ENCODE results near the gene ZNF644.
"Not testable (repeated sequence)": the region's sequence is repeated elsewhere in the genome, so short reads cannot be mapped to it uniquely, and the experiment has no call there.

ZNF644 gene

GRCh38 chr1:90924982-90925381 is 96.9 kb downstream of the ZNF644 start:
- no peak for DNase-seq

GRCh38 chr1:90922996-90923395 is 98.8 kb downstream of the ZNF644 start:
- DNase-seq, result no peak

GRCh38 chr1:90922202-90922601 is 99.6 kb downstream of the ZNF644 start:
- DNase-seq, result no peak

- no peak for DNase-seq
These were observed 101.9 kb downstream of the ZNF644 start for GRCh38 chr1:90919900-90920299.

- DNase-seq, result no peak
These were observed 102.6 kb downstream of the ZNF644 start for GRCh38 chr1:90919190-90919719.

GRCh38 chr1:90911353-90911752 is 110.5 kb downstream of the ZNF644 start:
- no peak for DNase-seq

- no peak for DNase-seq
These were observed 119.2 kb downstream of the ZNF644 start for GRCh38 chr1:90902672-90903071.

GRCh38 chr1:90899263-90899662 is 122.6 kb downstream of the ZNF644 start:
- DNase-seq, result no peak

- not testable (repeated sequence) for DNase-seq
These were observed 128.2 kb downstream of the ZNF644 start for GRCh38 chr1:90893679-90894078.

GRCh38 chr1:90892884-90893283 is 129.0 kb downstream of the ZNF644 start:
- not testable (repeated sequence) for DNase-seq

- not testable (repeated sequence) for DNase-seq
These were observed 129.6 kb downstream of the ZNF644 start for GRCh38 chr1:90892196-90892595.

- DNase-seq, result not testable (repeated sequence)
These were observed 130.1 kb downstream of the ZNF644 start for GRCh38 chr1:90891756-90892155.

GRCh38 chr1:90882221-90882620 is 139.6 kb downstream of the ZNF644 start:
- DNase-seq, result no peak

GRCh38 chr1:90881034-90881433 is 140.8 kb downstream of the ZNF644 start:
- no peak for DNase-seq

- DNase-seq, result no peak
These were observed 142.6 kb downstream of the ZNF644 start for GRCh38 chr1:90879281-90879680.

- no peak for DNase-seq
These were observed 145.7 kb downstream of the ZNF644 start for GRCh38 chr1:90876101-90876500.
